ENCODE measurements around the gene FNTB. TPM values are rescaled to one million over a fixed set of nuclear protein-coding genes. Genes with fewer than 3 reads are reported as not detected.
A peak's percentile ranks its signal among the peaks of the same experiment; 100 is the strongest.

The FNTB gene
- total and polyA plus RNA-seq, 9 of the 15 experiments (the other 6 are each of a cell fraction or from before 2014, with no cell fraction given), result 6.9 to 23.2 (median 12.2) TPM

- TF ChIP-seq RNF219 (CRISPR knock-in tag; IDR thresholded peaks at IDR 0.05), result no peak
- no peak for TF ChIP-seq ZNF696 (CRISPR knock-in tag; conservative IDR thresholded peaks at IDR 0.05)
- no peak for TF ChIP-seq BHLHE40 (IDR thresholded peaks at IDR 0.05; ENCODE audit: low read length)
- no peak for TF ChIP-seq CGGBP1 (CRISPR knock-in tag; IDR thresholded peaks at IDR 0.05)
- no peak for TF ChIP-seq BRF1 (IDR thresholded peaks at IDR 0.05; ENCODE audit: borderline replicate concordance, extremely low read depth, insufficient read length)
- TF ChIP-seq NR2C1 (IDR thresholded peaks at IDR 0.05), result no peak
- no peak for TF ChIP-seq NR2C1 (tag; IDR thresholded peaks at IDR 0.05)
- TF ChIP-seq NR3C1 (CRISPR knock-in tag; IDR thresholded peaks at IDR 0.05), result no peak
- TF ChIP-seq RBM25 (IDR thresholded peaks at IDR 0.05; ENCODE audit: low read depth, low read length, severe bottlenecking), result no peak
- no peak for TF ChIP-seq KDM4B (IDR thresholded peaks at IDR 0.05; ENCODE audit: borderline replicate concordance in 2 of 2, low read depth in 1 of 2)
- no peak for TF ChIP-seq ZNF384 (IDR thresholded peaks at IDR 0.05; ENCODE audit: low read depth, low read length)
- no peak for TF ChIP-seq MECOM (CRISPR knock-in tag; IDR thresholded peaks at IDR 0.05)
- TF ChIP-seq ZNF280A (IDR thresholded peaks at IDR 0.05; ENCODE audit: low read depth, partially characterized antibody), result no peak
- no peak for TF ChIP-seq XRCC3 (IDR thresholded peaks at IDR 0.05)
- TF ChIP-seq E2F8 (IDR thresholded peaks at IDR 0.05; ENCODE audit: low read depth, partially characterized antibody), result no peak
- peak; percentile 96 for TF ChIP-seq SMARCA4 (IDR thresholded peaks at IDR 0.05)
- TF ChIP-seq KDM1A (IDR thresholded peaks at IDR 0.05), result peak; percentile 71 to 79
- TF ChIP-seq POLR2G (IDR thresholded peaks at IDR 0.05; ENCODE audit: low read depth, low read length), result no peak
- peak; percentile 20; the same call in 1 of the 2 replicates for TF ChIP-seq GATAD2B (IDR thresholded peaks at IDR 0.05; ENCODE audit: borderline replicate concordance)
These were observed 56.2 kb downstream of the FNTB start (continued) for GRCh38 chr14:65042731-65043372.

Measured in K562 (cell line).